Esophagus (tissue), 2 donors: Measurements from ENCODE around the gene TRIM32. TPM values are rescaled to one million over a fixed set of nuclear protein-coding genes. Genes with fewer than 3 reads are reported as not detected.

Experiments
- H3K27ac ChIP-seq, 2 donors: one replicate each; pipeline ENCODE4 v1.5.1; 2013; ENCODE audit warnings: low read depth in 2 of 2, mild to moderate bottlenecking in 2 of 2, inconsistent platforms in 1 of 2, low read length in 1 of 2, moderate library complexity in 1 of 2
- H3K27me3 ChIP-seq, 2 donors: one replicate each; pipeline ENCODE4 v1.6.1; 2013; ENCODE audit warnings: low read length in 2 of 2, control low read depth in 1 of 2, mild to moderate bottlenecking in 1 of 2; ENCODE audit not compliant: insufficient read depth in 2 of 2, control insufficient read depth in 1 of 2
- H3K36me3 ChIP-seq, 2 donors: one replicate each; pipeline ENCODE4 v1.6.1; 2013; ENCODE audit warnings: low read length in 1 of 2; ENCODE audit not compliant: control insufficient read depth in 2 of 2, insufficient read depth in 2 of 2
- H3K4me1 ChIP-seq, 2 donors: one replicate each; pipeline ENCODE4 v1.6.1; 2013; ENCODE audit warnings: low read length in 1 of 2; ENCODE audit not compliant: control insufficient read depth in 2 of 2, insufficient read depth in 2 of 2
- H3K4me3 ChIP-seq, 2 donors: one replicate each; pipeline ENCODE4 v1.5.1; 2013; ENCODE audit warnings: low read length in 2 of 2, mild to moderate bottlenecking in 2 of 2, low read depth in 1 of 2, moderate library complexity in 1 of 2
- H3K9me3 ChIP-seq, 2 donors: one replicate each; pipeline ENCODE4 v1.6.1; 2013; ENCODE audit warnings: mild to moderate bottlenecking in 2 of 2, low read depth in 1 of 2, low read length in 1 of 2, moderate library complexity in 1 of 2; ENCODE audit not compliant: control insufficient read depth in 2 of 2, insufficient read depth in 1 of 2
- WGBS, 2 donors: extraction: QIAGEN DNeasy Blood & Tissue Kit; methylation state at CpG; one replicate each; pipeline ENCODE4 v1.1.7; 2013; 5-methylcytosine and 5-hydroxymethylcytosine counted together
- polyA plus RNA-seq, 2 donors: library from polyadenylated mRNA; stranded (reverse); fragments of 200-250 nt; gene quantifications; one replicate each; pipeline ENCODE4 v1.2.3, GENCODE V29; 2013
- donor health status: healthy with polysubstance abuse.
- donor health status: Bipolar disorder and iron deficiency.

The TRIM32 gene
- polyA plus RNA-seq, 2 donors: 2.6 to 4.1 TPM

DNA sequence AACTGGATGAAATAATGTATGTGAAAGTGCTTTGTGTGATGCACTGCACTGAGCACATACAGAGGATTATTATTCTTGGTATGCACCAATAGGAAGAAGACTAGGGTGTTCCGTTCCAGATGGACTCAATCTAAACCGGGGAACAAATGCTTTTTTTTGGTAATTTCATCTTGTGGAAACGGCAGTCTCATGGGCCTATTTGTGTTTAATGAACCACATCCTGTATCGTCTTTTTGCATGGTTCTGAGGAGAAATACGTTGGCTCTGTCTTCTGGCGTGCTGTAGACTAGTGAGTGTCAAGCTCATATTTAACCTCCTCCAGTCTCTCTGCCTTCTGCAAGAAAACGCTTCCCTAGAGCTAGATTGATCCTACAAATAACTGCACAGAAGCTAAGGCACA lies 30.0 kb downstream of the TRIM32 start:
- Histone ChIP-seq H3K9me3 (no peaks in the 10 kb centered on the region), H3K4me3 (no peak overlapping the region)
- 56 to 61% methylated on average over 7 of the region's 7 CpGs for WGBS, 2 donors

DNA sequence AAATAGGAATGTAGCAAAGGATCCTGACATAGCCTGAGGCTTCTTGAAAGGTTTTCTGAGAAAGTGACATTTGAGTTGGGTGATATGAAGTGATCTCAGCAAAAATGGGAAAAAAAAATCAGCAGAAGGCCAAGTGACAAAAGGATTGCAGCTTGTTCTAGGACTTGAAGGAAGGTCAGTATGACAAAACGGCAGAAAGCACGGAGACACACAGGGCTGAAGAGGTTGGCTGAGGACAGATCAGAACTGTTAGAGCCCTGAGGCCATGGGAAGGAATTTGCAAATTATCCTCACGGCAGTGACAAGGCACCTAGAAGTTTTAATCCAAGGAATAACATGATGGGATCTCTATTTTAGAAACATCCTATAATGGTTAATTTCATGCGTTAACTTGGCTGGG lies 31.0 kb downstream of the TRIM32 start:
- 89 to 90% methylated on average over 4 of the region's 4 CpGs for WGBS, 2 donors
- no peaks in the 10 kb centered on the region for H3K27me3 ChIP-seq
- H3K36me3 ChIP-seq: no peaks in the 10 kb centered on the region
- no peaks in the 10 kb centered on the region for H3K9me3 ChIP-seq
- peaks cover 0 to 2% of the 10 kb centered on the region in 2 donors for H3K4me1 ChIP-seq
- H3K27ac ChIP-seq: no peak overlapping the region
- H3K4me3 ChIP-seq: no peak overlapping the region

More for the DNA sequence above, 30.0 kb downstream of the TRIM32 start:
- Histone ChIP-seq H3K36me3 (no peaks in the 10 kb centered on the region), H3K4me1 (peaks cover 0 to 2% of the 10 kb centered on the region in 2 donors), H3K27ac (no peak overlapping the region), H3K27me3 (no peaks in the 10 kb centered on the region)

DNA sequence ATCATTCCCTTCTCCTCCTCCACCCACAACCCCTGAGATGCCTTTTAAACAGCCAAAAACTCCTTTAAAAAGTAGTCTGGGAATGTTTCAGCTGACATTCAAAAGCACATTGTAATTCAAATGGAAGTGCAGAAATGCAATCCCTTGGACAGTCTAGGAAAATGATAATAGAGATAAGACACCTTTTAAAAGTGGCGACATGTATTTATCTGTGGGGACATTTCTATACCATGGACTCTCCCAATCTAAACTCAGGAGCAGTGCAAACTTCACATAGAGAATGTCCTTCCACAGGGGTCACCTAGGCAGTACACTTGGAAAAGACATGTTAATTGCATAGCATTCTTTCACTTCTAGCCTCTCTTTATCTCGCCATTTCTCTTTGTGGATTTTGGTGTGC lies 33.0 kb downstream of the TRIM32 start:
- H3K27me3 ChIP-seq: no peaks in the 10 kb centered on the region
- WGBS, 2 donors: 88 to 95% methylated on average over 2 of the region's 2 CpGs
- no peaks in the 10 kb centered on the region for H3K36me3 ChIP-seq
- H3K4me3 ChIP-seq: no peak overlapping the region
- H3K27ac ChIP-seq: no peak overlapping the region
- no peaks in the 10 kb centered on the region for H3K9me3 ChIP-seq
- peaks cover 0 to 2% of the 10 kb centered on the region in 2 donors for H3K4me1 ChIP-seq

GRCh38 chr9:116721411-116721810 lies 34.3 kb downstream of the TRIM32 start:
- 92 to 96% methylated on average over 3 of the region's 3 CpGs for WGBS, 2 donors
- H3K36me3 ChIP-seq: no peaks in the 10 kb centered on the region
- H3K9me3 ChIP-seq: no peaks in the 10 kb centered on the region
- H3K27me3 ChIP-seq: no peaks in the 10 kb centered on the region
- H3K4me1 ChIP-seq: peaks cover 0 to 2% of the 10 kb centered on the region in 2 donors
- H3K27ac ChIP-seq: no peak overlapping the region
- no peak overlapping the region for H3K4me3 ChIP-seq

DNA sequence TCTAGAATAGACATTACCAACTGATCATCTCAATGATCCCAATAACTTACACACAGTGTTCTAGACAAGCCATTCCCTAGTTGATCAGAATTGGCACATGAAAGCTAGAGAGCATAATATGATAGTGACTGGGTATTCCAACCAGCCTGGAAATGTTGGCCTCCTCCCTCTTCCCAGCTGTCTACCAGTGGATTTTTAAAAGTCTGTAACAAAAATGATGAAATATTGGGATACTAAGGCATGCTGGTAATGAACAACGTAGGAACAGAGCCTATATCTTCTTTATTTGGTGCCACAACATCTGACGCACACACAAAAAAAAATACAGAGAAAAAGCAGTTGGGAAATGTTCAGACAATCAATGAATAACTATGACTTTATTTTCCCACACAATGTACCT lies 34.8 kb downstream of the TRIM32 start:
- Histone ChIP-seq H3K27ac (no peak overlapping the region), H3K36me3 (no peaks in the 10 kb centered on the region), H3K27me3 (no peaks in the 10 kb centered on the region), H3K4me1 (peaks cover 0 to 2% of the 10 kb centered on the region in 2 donors), H3K4me3 (no peak overlapping the region), H3K9me3 (no peaks in the 10 kb centered on the region)
- WGBS, 2 donors: 68 to 85% methylated on average over 2 of the region's 2 CpGs

- Histone ChIP-seq H3K4me1 (peaks cover 0 to 2% of the 10 kb centered on the region in 2 donors), H3K27ac (no peak overlapping the region), H3K4me3 (no peak overlapping the region), H3K9me3 (no peaks in the 10 kb centered on the region), H3K27me3 (no peaks in the 10 kb centered on the region), H3K36me3 (no peaks in the 10 kb centered on the region)
- 51 to 54% methylated on average over 3 of the region's 3 CpGs for WGBS, 2 donors
Measured at GRCh38 chr9:116724123-116724522, 37.0 kb downstream of the TRIM32 start.

- H3K4me3 ChIP-seq: no peak overlapping the region
Measured at GRCh38 chr9:116726602-116727001, 39.5 kb downstream of the TRIM32 start.

GRCh38 chr9:116733010-116733641 lies 46.0 kb downstream of the TRIM32 start:
- Histone ChIP-seq H3K4me3 (no peak overlapping the region), H3K27me3 (no peaks in the 10 kb centered on the region), H3K4me1 (peaks cover 0 to 2% of the 10 kb centered on the region in 2 donors), H3K36me3 (no peaks in the 10 kb centered on the region), H3K27ac (no peak overlapping the region), H3K9me3 (no peaks in the 10 kb centered on the region)
- 81 to 82% methylated on average over 9 of the region's 9 CpGs for WGBS, 2 donors

More at GRCh38 chr9:116726602-116727001, 39.5 kb downstream of the TRIM32 start:
- H3K27me3 ChIP-seq: no peaks in the 10 kb centered on the region
- H3K4me1 ChIP-seq: no peaks in the 10 kb centered on the region
- H3K27ac ChIP-seq: no peak overlapping the region
- H3K36me3 ChIP-seq: no peaks in the 10 kb centered on the region
- H3K9me3 ChIP-seq: no peaks in the 10 kb centered on the region

- Histone ChIP-seq H3K9me3 (no peaks in the 10 kb centered on the region), H3K4me3 (no peak overlapping the region), H3K27me3 (no peaks in the 10 kb centered on the region), H3K4me1 (peaks cover 0 to 2% of the 10 kb centered on the region in 2 donors), H3K27ac (no peak overlapping the region), H3K36me3 (no peaks in the 10 kb centered on the region)
- 55 to 58% methylated on average over 8 of the region's 8 CpGs for WGBS, 2 donors
Measured at GRCh38 chr9:116736399-116737151, 49.5 kb downstream of the TRIM32 start.

DNA sequence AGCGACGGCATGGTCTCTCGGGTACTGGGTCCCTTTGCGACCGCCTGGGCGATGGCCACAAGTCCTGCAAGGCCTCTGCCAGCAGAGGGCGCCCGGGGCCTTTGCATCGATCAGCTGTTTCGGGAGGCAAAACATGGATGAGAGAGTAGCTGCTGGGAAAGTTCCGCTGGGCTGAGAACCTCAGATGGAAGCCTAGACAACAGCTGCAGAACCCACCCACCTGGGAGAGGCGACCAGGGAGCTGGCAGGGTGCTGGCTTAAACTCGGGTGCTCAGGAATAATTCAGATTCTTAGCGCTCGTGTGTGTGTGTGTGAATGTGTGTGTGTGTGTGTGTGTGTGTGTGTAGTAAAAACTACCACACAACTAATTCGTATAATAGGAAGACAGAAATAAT lies 50.0 kb downstream of the TRIM32 start:
- Histone ChIP-seq H3K4me1 (peaks cover 0 to 2% of the 10 kb centered on the region in 2 donors), H3K4me3 (peak overlapping the region in 1 of 2 donors; percentile 3), H3K9me3 (no peaks in the 10 kb centered on the region), H3K27me3 (no peaks in the 10 kb centered on the region), H3K27ac (no peak overlapping the region), H3K36me3 (no peaks in the 10 kb centered on the region)
- WGBS, 2 donors: 10 to 18% methylated on average over 16 of the region's 16 CpGs
